Vagina (tissue), 2 donors: ENCODE data around the gene AKR1A1. TPM values are rescaled to one million over a fixed set of nuclear protein-coding genes. Genes with fewer than 3 reads are reported as not detected.
"Not testable (repeated sequence)": the region's sequence is repeated elsewhere in the genome, so short reads cannot be mapped to it uniquely, and the experiment has no call there.

ENCODE experiments used
- DNase-seq, 2 donors: peaks; one replicate each; pipeline ENCODE4 v3.0.0-alpha.2; 2017; ENCODE audit errors: extremely low spot score in 2 of 2
- H3K27ac ChIP-seq: fragments of 200-600 bp; sonication (generic); one replicate; pipeline ENCODE4 v1.5.1; 2019
- H3K27me3 ChIP-seq: fragments of 200-600 bp; sonication (generic); one replicate; pipeline ENCODE4 v1.5.1; 2019
- H3K36me3 ChIP-seq, 2 donors: fragments of 200-600 bp; sonication (generic); one replicate each; pipeline ENCODE4 v1.5.1; 2017 to 2019
- H3K4me1 ChIP-seq: fragments of 200-600 bp; sonication (generic); one replicate; pipeline ENCODE4 v1.5.1; 2019
- H3K4me3 ChIP-seq, 2 donors: fragments of 200-600 bp; sonication (generic); 1 replicate in 1 of 2; 2 replicates in 1 of 2; pipeline ENCODE4 v1.5.1; 2016 to 2019
- H3K9me3 ChIP-seq: fragments of 200-600 bp; sonication (generic); one replicate; pipeline ENCODE4 v1.5.1; 2019
- CTCF ChIP-seq, 3 experiments: fragments of 450-650 bp in 2 of 3; fragments of 200-600 bp in 1 of 3; sonication (generic) in 1 of 3; IDR thresholded peaks; one replicate each; pipeline ENCODE4 v1.5.1; 2017 to 2019; ENCODE audit warnings: antibody characterized with exemption in 3 of 3, mild to moderate bottlenecking in 2 of 3, moderate library complexity in 2 of 3
- POLR2A ChIP-seq, 2 donors: fragments of 450-650 bp; IDR thresholded peaks; one replicate each; pipeline ENCODE4 v1.6.1; 2017; ENCODE audit warnings: antibody characterized with exemption in 2 of 2, mild to moderate bottlenecking in 2 of 2, moderate library complexity in 2 of 2
- POLR2AphosphoS5 ChIP-seq, 2 donors: sonication (generic); formaldehyde crosslinking; IDR thresholded peaks; one replicate each; pipeline ENCODE4 v1.9.0; 2017; ENCODE audit warnings: antibody characterized with exemption in 2 of 2, mild to moderate bottlenecking in 2 of 2, low read depth in 1 of 2; ENCODE audit not compliant: insufficient read depth in 1 of 2
- intact Hi-C: fragments of 100-400 bp; cut with DNase I; formaldehyde crosslinking; loops from one replicate; pipeline ENCODE4 v1.15.1; 2023
- total RNA-seq: library from RNA; depleted of rRNA; stranded (reverse); fragments of >200 nt; gene quantifications from one replicate; pipeline ENCODE4 v1.2.3, GENCODE V29; 2016

AKR1A1 gene
- total RNA-seq, 1 donor from 2014 or later, result 80.3 TPM

- Histone ChIP-seq H3K27ac (no peak overlapping the region), H3K9me3 (no peaks in the 10 kb centered on the region), H3K4me1 (peaks cover 7% of the 10 kb centered on the region), H3K36me3 (peaks cover 0 to 27% of the 10 kb centered on the region in 2 donors), H3K4me3 (no peak overlapping the region), H3K27me3 (no peaks in the 10 kb centered on the region)
- TF ChIP-seq POLR2AphosphoS5 (IDR thresholded peaks at IDR 0.05; ENCODE audit: insufficient read depth in 1 of 2, low read depth in 1 of 2) (no peak), POLR2A (IDR thresholded peaks at IDR 0.05) (no peak), CTCF (IDR thresholded peaks at IDR 0.05) (no peak)
- DNase-seq, result no peak
- intact Hi-C loops, result no loop called here
Measured at GRCh38 chr1:45594412-45594811, 43.8 kb downstream of the AKR1A1 start.

- not testable (repeated sequence) for DNase-seq, H3K27ac ChIP-seq
Measured at GRCh38 chr1:45596765-45597164, 46.1 kb downstream of the AKR1A1 start.

GRCh38 chr1:45604239-45604638 lies 53.6 kb downstream of the AKR1A1 start:
- DNase-seq, result no peak
- Histone ChIP-seq H3K4me1 (peaks cover 19% of the 10 kb centered on the region), H3K27ac (no peak overlapping the region), H3K27me3 (no peaks in the 10 kb centered on the region), H3K9me3 (no peaks in the 10 kb centered on the region), H3K36me3 (peaks cover 0 to 21% of the 10 kb centered on the region in 2 donors), H3K4me3 (no peak overlapping the region)
- intact Hi-C loops, result no loop called here
- TF ChIP-seq CTCF (IDR thresholded peaks at IDR 0.05), result no peak
- no peak for TF ChIP-seq POLR2AphosphoS5 (IDR thresholded peaks at IDR 0.05; ENCODE audit: insufficient read depth in 1 of 2, low read depth in 1 of 2)
- TF ChIP-seq POLR2A (IDR thresholded peaks at IDR 0.05), result no peak

More at GRCh38 chr1:45596765-45597164, 46.1 kb downstream of the AKR1A1 start:
- H3K4me3 ChIP-seq, intact Hi-C loops, H3K27me3 ChIP-seq, H3K9me3 ChIP-seq, H3K4me1 ChIP-seq: not testable (repeated sequence)
- peaks cover 0 to 27% of the 10 kb centered on the region in 2 donors for H3K36me3 ChIP-seq

GRCh38 chr1:45607404-45608074 lies 56.9 kb downstream of the AKR1A1 start:
- no peak for TF ChIP-seq POLR2A (IDR thresholded peaks at IDR 0.05)
- TF ChIP-seq CTCF (IDR thresholded peaks at IDR 0.05), result no peak
- no peak for TF ChIP-seq POLR2AphosphoS5 (IDR thresholded peaks at IDR 0.05; ENCODE audit: insufficient read depth in 1 of 2, low read depth in 1 of 2)
- peaks cover 7% of the 10 kb centered on the region for H3K4me1 ChIP-seq
- no peaks in the 10 kb centered on the region for H3K27me3 ChIP-seq
- DNase-seq, result no peak
- H3K36me3 ChIP-seq, result peaks cover 0 to 30% of the 10 kb centered on the region in 2 donors
- H3K4me3 ChIP-seq, result no peak overlapping the region
- intact Hi-C loops, result no loop called here
- no peak overlapping the region for H3K27ac ChIP-seq
- H3K9me3 ChIP-seq, result no peaks in the 10 kb centered on the region

- Histone ChIP-seq H3K4me1 (peaks cover 12% of the 10 kb centered on the region), H3K9me3 (no peaks in the 10 kb centered on the region), H3K4me3 (no peak overlapping the region), H3K27ac (no peak overlapping the region), H3K36me3 (peaks cover 0 to 35% of the 10 kb centered on the region in 2 donors), H3K27me3 (no peaks in the 10 kb centered on the region)
- no peak for TF ChIP-seq CTCF (IDR thresholded peaks at IDR 0.05)
- no peak for TF ChIP-seq POLR2AphosphoS5 (IDR thresholded peaks at IDR 0.05; ENCODE audit: insufficient read depth in 1 of 2, low read depth in 1 of 2)
- TF ChIP-seq POLR2A (IDR thresholded peaks at IDR 0.05), result no peak
- DNase-seq, result no peak
- intact Hi-C loops, result no loop called here
Measured at GRCh38 chr1:45608175-45609156, 57.8 kb downstream of the AKR1A1 start.
